Measurements from ENCODE around the gene PCDHGA7.
"Not testable (repeated sequence)": the region's sequence is repeated elsewhere in the genome, so short reads cannot be mapped to it uniquely, and the experiment has no call there.

Gene PCDHGA7

DNA sequence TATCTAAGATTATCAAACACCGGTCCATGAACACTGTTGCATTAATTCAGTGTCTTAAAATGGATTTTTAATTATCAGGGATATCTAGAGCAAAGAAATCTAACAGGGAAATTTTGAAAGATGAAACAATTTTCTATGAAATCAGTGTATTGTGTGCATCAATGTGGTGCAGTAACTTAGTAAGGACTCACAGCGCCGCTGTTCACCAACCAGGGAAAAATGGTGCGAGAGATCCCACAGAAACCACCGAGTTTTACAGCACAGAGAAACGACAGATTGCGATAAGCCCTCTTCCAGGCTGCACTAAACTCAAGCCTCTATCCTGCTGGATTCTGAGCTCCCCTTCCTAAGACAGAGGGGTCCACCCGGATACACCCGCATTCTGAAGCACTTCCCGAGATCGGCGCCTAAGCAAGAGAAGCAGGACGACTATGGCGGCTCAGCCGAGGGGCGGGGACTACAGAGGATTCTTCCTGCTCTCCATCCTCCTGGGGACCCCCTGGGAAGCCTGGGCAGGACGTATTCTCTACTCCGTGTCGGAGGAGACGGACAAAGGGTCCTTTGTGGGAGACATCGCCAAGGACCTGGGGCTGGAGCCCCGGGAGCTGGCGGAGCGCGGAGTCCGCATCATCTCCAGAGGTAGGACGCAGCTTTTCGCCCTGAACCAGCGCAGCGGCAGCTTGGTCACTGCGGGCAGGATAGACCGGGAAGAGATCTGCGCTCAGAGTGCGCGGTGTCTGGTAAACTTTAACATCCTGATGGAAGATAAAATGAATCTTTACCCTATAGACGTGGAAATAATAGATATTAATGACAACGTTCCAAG lies at the start of gene PCDHGA7:
PCDHGA7 (plus strand) TSS at position 274 of the 826 bp plus-strand sequence; CDS start at position 432, 158 bp downstream.
- no peak for DNase-seq (ENCODE audit: low read depth, low spot score)

DNA sequence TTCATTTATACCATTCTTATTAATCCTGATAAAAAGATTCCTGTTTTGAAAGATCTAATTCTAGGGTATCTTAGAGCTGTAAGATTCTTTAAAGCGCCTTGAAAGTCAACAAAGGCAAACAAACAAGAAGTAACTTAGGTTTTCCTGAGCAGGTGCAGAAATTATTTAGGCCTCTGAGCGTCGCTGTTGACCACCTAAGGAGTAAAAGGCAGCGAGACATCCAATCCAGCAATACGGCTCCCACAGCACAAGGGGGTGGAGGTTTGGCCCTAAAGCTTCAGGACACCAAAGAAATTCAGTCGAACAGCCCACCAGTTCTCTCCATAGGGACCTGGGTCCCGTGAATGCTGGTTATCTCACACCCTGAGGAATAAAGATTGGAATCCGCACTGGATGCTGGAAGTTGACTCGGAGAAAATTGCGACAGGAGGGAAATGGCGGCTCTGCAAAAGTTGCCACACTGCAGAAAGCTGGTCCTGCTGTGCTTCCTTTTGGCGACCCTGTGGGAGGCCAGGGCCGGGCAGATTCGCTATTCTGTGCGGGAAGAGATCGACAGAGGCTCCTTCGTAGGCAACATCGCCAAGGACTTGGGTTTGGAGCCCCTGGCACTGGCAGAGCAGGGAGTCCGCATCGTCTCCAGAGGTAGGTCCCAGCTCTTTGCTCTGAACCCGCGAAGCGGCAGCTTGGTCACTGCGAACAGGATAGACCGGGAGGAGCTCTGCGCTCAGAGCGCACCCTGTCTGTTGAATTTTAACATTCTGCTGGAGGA lies 43.8 kb upstream of the PCDHGA7 start, which contains the start of gene PCDHGA2:
PCDHGA2 (plus strand) TSS at position 223 of the 769 bp plus-strand sequence.
- no peak for DNase-seq (ENCODE audit: low read depth, low spot score)

DNA sequence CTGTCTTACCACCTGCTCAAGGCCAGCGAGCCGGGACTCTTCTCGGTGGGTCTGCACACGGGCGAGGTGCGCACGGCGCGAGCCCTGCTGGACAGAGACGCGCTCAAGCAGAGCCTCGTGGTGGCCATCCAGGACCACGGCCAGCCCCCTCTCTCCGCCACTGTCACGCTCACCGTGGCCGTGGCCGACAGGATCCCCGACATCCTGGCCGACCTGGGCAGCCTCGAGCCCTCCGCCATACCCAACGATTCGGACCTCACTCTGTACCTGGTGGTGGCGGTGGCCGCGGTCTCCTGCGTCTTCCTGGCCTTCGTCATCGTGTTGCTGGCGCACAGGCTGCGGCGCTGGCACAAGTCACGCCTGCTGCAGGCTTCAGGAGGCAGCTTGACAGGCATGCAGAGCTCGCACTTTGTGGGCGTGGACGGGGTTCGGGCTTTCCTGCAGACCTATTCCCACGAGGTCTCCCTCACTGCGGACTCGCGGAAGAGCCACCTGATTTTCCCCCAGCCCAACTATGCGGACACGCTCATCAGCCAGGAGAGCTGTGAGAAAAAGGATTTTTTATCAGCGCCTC lies 41.7 kb upstream of the PCDHGA7 start:
- DNase-seq (ENCODE audit: low read depth, low spot score), result not testable (repeated sequence)

DNA sequence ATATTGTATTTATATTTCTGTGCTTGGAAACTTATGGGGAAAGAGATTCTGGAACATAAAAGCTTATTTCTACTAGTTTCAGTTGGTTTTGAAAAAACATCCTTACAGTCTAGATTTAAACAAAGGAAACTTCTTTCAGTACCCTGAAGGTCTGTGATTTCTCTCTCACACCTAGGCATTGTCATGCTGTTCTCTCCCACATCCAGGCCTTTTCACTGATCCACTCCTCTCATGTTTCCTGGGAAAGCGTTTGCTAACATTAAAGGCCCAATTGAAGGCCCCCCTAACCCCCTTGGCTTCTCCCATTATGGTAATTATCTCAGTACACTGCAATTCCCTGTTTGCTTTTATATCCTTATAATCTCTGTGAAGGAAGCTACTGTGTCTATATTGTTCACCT lies 39.8 kb upstream of the PCDHGA7 start:
- DNase-seq (ENCODE audit: low read depth, low spot score), result no peak

DNA sequence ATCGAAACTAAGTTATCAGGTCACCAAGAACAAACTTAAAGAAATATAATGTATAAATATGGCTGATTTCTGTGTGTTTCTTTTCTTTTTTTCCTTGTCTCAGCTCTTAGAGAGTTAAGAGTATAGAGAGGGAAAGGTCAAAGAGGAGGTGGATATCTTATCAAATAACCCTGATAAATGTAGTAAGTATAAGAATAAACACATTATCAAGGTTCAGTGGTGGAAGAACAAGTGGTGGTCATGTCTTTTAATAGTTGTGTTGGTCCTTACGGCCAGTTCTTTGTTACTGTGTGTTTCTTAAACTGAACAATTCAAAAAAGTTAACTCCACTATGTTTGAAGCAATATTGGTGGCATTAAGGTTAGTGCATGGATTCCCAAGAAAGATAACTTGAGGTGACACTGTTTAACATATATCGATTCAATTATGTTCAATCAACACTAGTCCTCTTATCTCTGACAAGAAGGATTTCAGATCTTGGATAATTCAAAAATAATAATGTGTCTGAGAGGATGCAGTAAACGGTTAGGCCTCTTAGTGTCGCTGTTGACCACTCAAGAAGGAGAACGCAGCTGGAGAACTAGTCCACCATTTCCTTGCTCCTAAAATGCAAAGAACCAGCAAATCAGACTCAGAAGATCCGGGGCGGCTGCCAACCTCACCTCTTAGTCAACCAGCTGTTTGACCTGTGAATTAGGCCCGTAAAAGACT lies 39.1 kb upstream of the PCDHGA7 start, which contains the start of gene PCDHGA3:
PCDHGA3 (plus strand) TSS at position 588 of the 711 bp plus-strand sequence. CDS start 205 bp downstream, outside the sequence.
- DNase-seq (ENCODE audit: low read depth, low spot score), result no peak

DNA sequence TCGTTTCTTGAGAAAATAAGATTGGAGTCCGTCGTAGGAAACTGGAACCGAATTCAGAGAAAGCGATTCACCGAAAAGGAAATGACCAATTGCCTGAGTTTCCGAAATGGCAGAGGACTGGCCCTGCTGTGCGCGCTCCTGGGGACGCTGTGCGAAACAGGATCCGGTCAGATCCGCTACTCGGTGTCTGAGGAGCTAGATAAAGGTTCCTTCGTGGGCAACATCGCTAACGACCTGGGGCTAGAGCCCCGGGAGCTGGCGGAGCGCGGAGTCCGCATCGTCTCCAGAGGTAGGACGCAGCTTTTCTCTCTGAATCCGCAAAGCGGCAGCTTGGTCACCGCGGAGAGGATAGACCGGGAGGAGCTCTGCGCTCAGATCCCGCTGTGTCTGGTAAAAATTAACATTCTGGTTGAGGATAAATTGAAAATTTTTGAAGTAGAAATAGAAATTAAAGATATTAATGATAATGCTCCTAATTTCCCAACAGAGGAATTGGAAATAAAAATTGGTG lies 38.5 kb upstream of the PCDHGA7 start:
- no peak for DNase-seq (ENCODE audit: low read depth, low spot score)

DNA sequence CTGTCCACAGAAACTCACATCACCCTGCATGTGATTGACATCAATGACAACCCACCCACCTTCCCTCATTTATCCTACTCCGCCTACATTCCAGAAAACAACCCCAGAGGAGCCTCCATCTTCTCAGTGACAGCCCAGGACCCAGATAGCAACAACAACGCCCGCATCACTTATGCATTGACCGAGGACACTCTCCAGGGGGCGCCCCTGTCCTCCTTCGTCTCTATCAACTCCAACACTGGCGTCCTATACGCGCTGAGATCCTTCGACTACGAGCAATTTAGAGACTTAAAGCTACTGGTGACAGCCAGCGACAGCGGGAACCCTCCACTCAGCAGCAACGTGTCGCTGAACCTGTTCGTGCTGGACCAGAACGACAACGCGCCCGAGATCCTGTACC lies 37.2 kb upstream of the PCDHGA7 start:
- no peak for DNase-seq (ENCODE audit: low read depth, low spot score)

DNA sequence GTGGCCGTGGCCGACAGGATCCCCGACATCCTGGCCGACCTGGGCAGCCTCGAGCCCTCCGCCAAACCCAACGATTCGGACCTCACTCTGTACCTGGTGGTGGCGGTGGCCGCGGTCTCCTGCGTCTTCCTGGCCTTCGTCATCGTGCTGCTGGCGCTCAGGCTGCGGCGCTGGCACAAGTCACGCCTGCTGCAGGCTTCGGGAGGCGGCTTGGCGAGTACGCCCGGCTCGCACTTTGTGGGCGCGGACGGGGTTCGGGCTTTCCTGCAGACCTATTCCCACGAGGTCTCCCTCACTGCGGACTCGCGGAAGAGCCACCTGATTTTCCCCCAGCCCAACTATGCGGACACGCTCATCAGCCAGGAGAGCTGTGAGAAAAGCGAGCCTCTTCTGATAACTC lies 36.5 kb upstream of the PCDHGA7 start:
- DNase-seq (ENCODE audit: low read depth, low spot score), result not testable (repeated sequence)

DNA sequence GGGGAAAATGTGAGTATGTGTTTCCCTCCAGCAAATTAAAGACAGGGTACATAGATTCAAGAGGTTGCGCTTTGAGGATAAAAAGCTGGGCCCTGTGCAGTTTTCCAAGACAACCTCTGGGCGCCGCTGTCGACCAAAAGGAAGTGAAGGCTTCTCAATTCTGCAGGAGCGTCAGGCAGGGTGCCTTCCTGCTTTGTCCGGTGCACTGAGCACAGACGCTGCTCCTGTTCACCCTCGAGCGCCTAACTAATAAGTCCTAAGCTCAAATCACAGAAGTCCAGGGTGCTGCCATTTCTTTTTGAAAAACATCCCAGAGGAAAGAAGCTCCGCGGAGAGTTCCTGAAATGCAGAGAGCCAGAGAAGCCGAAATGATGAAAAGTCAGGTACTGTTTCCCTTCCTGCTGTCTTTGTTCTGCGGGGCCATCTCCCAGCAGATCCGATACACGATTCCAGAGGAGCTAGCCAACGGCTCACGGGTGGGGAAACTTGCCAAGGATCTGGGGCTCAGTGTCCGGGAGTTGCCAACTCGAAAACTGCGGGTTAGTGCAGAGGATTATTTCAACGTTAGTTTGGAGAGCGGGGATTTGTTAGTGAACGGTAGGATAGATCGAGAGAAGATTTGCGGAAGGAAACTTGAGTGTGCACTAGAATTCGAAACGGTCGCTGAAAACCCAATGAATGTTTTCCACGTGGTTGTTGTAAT lies 32.5 kb upstream of the PCDHGA7 start, which contains the start of gene PCDHGB1:
PCDHGB1 (plus strand) TSS at position 183 of the 703 bp plus-strand sequence; CDS start at position 345, 162 bp downstream.
- DNase-seq (ENCODE audit: low read depth, low spot score), result no peak

DNA sequence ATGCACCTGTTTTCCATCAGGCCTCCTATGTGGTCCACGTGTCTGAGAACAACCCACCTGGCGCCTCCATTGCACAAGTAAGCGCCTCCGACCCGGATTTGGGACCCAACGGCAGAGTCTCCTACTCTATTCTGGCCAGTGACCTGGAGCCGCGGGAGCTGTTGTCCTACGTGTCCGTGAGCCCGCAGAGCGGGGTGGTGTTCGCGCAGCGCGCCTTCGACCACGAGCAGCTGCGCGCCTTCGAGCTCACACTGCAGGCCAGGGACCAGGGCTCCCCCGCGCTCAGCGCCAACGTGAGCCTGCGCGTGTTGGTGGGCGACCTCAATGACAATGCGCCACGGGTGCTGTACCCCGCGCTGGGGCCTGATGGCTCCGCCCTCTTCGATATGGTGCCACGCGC lies 31.0 kb upstream of the PCDHGA7 start:
- no peak for DNase-seq (ENCODE audit: low read depth, low spot score)

DNA sequence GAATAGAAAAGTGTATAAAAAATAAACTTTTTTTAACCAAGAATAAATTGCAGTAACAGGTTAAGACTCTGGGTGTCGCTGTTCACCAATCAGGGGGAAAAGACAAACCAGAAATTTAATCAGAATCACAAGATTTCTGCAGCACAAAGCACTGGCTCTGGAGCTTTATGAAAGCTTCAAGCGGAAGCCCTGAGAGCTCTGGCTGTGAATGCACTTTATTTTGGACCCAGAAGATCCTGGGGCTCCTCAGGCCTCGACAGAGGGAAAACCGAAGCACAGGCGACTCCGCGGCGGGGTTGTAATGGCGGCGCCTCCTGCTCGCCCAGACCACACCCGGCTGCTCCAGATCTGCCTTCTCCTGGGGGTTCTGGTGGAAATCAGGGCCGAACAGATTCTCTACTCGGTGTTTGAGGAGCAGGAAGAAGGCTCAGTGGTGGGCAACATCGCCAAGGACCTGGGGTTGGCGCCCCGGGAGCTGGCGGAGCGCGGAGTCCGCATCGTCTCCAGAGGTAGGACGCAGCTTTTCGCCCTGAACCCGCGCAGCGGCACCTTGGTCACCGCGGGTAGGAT lies 27.6 kb upstream of the PCDHGA7 start, which contains the start of gene PCDHGA4:
PCDHGA4 (plus strand) TSS at position 122 of the 570 bp plus-strand sequence; CDS start at position 209, 87 bp downstream.
- no peak for DNase-seq (ENCODE audit: low read depth, low spot score)

DNA sequence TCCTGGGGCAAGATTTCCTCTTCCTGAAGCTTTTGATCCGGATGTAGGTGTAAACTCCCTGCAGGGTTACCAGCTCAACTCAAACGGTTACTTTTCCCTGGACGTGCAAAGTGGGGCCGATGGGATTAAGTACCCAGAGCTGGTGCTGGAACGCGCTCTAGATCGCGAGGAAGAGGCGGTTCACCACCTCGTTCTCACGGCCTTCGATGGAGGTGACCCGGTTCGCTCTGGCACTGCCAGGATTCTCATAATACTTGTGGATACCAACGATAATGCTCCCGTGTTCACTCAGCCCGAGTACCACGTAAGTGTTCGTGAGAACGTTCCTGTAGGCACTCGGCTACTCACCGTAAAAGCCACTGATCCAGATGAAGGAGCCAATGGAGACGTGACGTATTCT lies 26.9 kb upstream of the PCDHGA7 start:
- no peak for DNase-seq (ENCODE audit: low read depth, low spot score)

DNA sequence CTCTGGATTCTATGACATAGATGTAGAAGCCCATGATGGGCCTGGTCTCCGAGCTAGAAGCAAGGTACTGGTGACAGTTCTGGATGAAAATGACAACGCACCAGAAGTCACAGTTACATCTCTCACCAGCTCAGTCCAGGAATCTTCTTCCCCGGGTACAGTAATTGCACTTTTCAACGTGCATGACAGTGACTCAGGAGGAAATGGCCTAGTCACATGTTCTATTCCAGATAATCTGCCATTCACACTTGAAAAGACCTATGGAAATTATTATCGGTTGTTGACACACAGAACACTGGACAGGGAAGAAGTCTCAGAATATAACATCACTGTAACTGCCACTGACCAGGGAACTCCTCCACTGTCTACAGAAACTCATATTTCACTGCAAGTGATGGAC lies 26.4 kb upstream of the PCDHGA7 start:
- no peak for DNase-seq (ENCODE audit: low read depth, low spot score)

DNA sequence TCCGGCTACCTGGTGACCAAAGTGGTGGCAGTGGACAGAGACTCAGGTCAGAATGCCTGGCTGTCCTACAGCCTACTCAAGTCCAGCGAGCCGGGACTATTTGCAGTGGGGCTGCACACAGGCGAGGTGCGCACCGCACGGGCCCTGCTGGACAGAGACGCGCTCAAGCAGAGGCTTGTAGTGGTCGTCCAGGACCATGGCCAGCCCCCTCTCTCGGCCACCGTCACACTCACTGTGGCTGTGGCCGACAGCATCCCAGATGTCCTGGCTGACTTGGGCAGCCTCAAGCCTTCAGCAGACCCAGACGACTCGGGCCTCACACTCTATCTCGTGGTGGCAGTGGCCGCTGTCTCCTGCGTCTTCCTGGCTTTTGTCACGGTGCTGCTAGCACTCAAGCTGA lies 25.6 kb upstream of the PCDHGA7 start:
- no peak for DNase-seq (ENCODE audit: low read depth, low spot score)

DNA sequence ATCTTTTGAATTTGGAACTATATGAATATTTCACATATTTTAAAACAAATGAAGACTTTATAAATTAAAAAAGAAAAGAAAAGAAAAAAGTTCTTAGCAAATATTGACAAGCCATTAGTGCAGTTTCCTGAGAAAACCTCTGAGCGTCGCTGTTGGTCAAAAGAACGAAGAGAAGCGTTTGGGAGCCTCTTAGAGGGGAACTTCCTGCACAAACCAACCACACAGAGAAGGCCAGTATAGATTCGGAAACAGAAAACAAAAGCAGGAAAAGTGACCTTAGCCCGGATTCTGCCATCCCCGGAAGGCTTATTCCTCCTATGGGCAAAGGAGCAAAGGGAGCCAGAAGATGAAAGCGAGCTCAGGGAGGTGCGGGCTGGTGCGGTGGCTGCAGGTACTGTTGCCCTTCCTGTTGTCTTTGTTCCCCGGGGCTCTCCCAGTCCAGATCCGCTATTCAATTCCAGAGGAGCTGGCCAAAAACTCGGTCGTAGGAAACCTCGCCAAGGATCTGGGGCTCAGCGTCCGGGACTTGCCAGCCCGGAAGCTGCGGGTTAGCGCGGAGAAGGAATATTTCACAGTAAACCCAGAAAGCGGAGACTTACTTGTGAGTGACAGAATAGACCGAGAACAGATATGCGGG lies 22.6 kb upstream of the PCDHGA7 start, which contains the start of gene PCDHGB2:
PCDHGB2 (plus strand) TSS at position 205 of the 637 bp plus-strand sequence; CDS start at position 347, 142 bp downstream.
- DNase-seq (ENCODE audit: low read depth, low spot score), result no peak

DNA sequence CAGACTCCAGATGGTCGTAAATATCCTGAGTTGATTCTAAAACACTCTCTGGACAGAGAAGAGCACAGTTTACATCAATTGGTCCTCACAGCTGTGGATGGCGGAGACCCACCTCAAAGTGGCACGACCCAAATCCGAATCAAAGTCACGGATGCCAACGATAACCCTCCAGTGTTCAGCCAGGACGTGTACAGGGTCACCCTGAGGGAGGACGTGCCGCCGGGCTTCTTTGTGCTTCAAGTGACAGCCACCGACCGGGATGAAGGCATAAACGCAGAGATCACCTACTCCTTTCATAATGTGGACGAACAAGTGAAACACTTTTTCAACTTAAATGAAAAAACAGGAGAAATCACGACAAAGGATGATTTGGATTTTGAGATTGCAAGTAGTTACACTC lies 21.9 kb upstream of the PCDHGA7 start:
- no peak for DNase-seq (ENCODE audit: low read depth, low spot score)

DNA sequence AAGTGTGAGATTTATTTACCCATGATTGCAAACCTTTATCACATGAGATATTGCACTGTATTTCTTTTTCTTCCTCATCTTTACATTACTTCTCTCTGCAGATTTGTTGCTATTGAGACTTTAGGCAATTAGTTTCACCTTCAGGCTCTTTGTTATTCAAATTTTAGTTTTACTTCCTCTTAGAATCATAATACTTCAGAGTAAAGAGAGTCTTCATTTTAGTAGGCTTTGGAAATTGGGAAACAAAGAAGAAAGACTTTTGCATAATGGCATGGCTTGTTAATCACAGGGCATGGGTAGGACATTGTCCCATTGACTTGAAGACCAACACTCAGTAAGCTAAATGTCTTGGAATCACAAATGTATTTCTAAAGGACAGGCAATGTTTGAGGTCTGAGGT lies 19.8 kb upstream of the PCDHGA7 start:
- no peak for DNase-seq (ENCODE audit: low read depth, low spot score)

DNA sequence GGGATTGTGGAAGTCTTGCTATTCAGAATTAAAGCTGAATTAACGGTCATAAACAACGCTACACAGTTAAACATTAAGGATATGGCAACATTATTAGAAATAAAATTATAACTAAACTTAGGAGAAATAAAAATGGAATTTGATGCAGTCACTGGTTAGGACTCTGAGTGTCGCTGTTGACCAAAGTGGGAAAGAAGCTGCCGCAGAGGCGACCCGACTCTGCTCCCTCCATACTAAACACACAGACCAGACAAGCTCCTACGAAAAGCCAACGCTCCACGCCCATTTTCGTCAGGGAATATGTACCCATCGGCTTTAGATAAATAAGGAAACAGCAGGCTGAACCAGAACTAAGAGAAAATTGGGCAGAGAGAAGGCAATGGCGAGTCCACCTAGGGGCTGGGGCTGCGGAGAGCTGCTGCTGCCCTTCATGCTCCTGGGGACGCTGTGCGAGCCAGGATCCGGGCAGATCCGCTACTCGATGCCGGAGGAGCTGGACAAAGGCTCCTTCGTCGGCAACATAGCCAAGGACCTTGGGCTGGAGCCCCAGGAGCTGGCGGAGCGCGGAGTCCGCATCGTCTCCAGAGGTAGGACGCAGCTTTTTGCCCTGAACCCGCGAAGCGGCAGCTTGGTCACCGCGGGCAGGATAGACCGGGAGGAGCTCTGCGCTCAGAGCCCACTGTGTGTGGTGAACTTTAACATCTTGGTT lies 18.4 kb upstream of the PCDHGA7 start, which contains the start of gene PCDHGA5:
PCDHGA5 (plus strand) TSS at position 211 of the 709 bp plus-strand sequence; CDS start at position 380, 169 bp downstream.
- no peak for DNase-seq (ENCODE audit: low read depth, low spot score)

Measured in smooth muscle cell of the brain vasculature (primary cell).